Suprapubic skin (tissue), 4 donors: Measurements from ENCODE around the gene C19orf38.

ENCODE experiments used
- EP300 ChIP-seq: sonication (generic); formaldehyde crosslinking; IDR thresholded peaks from one replicate; pipeline ENCODE4 v1.6.1; 2017; ENCODE audit warnings: antibody characterized with exemption
- POLR2A ChIP-seq, 2 donors: fragments of 450-650 bp; IDR thresholded peaks; one replicate each; pipeline ENCODE4 v1.6.1; 2017; ENCODE audit warnings: antibody characterized with exemption in 2 of 2, mild to moderate bottlenecking in 2 of 2, moderate library complexity in 2 of 2
- POLR2AphosphoS5 ChIP-seq, 3 donors: sonication (generic); formaldehyde crosslinking; IDR thresholded peaks; one replicate each; pipeline ENCODE4 v1.6.1; 2017; ENCODE audit warnings: antibody characterized with exemption in 3 of 3
- TF ChIP-seq, protein P1 (sequence below), 2 donors: fragments of 200-600 bp in 1 of 2; fragments of 450-650 bp in 1 of 2; sonication (generic) in 1 of 2; IDR thresholded peaks; one replicate each; pipeline ENCODE4 v1.5.1; 2016 to 2019; ENCODE audit warnings: antibody characterized with exemption in 2 of 2, mild to moderate bottlenecking in 1 of 2, moderate library complexity in 1 of 2

DNA sequence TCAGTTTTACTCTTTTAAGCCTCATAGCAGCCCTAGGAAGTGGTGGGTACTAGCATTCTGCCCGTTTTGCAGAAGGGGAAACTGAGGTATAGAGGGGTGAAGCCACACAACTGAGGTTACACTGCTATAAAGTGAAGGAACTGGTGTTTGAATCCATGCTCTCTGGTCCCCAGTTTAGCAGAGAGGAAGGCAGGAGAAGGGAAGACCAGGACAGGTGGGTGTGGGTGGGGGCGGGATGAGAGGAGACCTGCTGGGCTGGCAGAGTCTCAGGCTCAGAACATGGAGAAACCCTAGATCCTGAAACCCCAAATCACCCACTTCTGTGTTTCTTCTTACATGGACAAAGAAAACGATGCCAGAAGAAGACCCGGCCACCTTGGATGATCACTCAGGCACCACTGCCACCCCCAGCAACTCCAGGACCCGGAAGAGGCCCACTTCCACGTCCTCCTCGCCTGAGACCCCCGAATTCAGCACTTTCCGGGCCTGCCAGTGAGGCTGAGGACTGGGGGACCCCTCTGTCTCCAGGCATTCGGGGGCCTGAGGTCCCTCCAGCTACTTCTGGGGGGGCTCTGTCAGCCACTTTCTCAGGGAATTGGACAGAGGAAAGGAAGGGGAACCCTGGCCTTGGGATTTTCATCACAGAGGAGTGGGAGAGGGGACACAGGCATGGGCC is 20.8 kb downstream of the C19orf38 start:
- TF ChIP-seq EP300 (no peak), POLR2A (IDR thresholded peaks at IDR 0.05) (no peak), POLR2AphosphoS5 (IDR thresholded peaks at IDR 0.05) (no peak)
- TF ChIP-seq, protein P1, sequence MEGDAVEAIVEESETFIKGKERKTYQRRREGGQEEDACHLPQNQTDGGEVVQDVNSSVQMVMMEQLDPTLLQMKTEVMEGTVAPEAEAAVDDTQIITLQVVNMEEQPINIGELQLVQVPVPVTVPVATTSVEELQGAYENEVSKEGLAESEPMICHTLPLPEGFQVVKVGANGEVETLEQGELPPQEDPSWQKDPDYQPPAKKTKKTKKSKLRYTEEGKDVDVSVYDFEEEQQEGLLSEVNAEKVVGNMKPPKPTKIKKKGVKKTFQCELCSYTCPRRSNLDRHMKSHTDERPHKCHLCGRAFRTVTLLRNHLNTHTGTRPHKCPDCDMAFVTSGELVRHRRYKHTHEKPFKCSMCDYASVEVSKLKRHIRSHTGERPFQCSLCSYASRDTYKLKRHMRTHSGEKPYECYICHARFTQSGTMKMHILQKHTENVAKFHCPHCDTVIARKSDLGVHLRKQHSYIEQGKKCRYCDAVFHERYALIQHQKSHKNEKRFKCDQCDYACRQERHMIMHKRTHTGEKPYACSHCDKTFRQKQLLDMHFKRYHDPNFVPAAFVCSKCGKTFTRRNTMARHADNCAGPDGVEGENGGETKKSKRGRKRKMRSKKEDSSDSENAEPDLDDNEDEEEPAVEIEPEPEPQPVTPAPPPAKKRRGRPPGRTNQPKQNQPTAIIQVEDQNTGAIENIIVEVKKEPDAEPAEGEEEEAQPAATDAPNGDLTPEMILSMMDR (IDR thresholded peaks at IDR 0.05): no peak
